NCI-H1436 (cell line): Measurements from ENCODE around the gene MRPL52.
A peak's percentile ranks its signal among the peaks of the same experiment; 100 is the strongest.
"Not testable (repeated sequence)": the region's sequence is repeated elsewhere in the genome, so short reads cannot be mapped to it uniquely, and the experiment has no call there.

Source experiments
- DNase-seq: peaks from one replicate; lab custom pipeline; 2025; lab: John Stamatoyannopoulos, UW

Gene MRPL52

GRCh38 chr14:22829661-22830442 is at the start of gene MRPL52:
TSS of gene MRPL52 (plus strand) at chr14:22829887. CDS start at chr14:22829913, 26 bp downstream.
- DNase-seq = peak; percentile 87

GRCh38 chr14:22780105-22780679 is 49.5 kb upstream of the MRPL52 start:
- no peak for DNase-seq

GRCh38 chr14:22780941-22781300 is 48.8 kb upstream of the MRPL52 start:
- DNase-seq = no peak

GRCh38 chr14:22781301-22781991 is 48.2 kb upstream of the MRPL52 start:
- no peak for DNase-seq

GRCh38 chr14:22786685-22787084 is 43.0 kb upstream of the MRPL52 start:
- DNase-seq = no peak

- no peak for DNase-seq
These were observed 38.4 kb upstream of the MRPL52 start for GRCh38 chr14:22791301-22791700.

GRCh38 chr14:22792158-22792557 is 37.5 kb upstream of the MRPL52 start:
- DNase-seq = no peak

GRCh38 chr14:22793550-22793949 is 36.1 kb upstream of the MRPL52 start:
- not testable (repeated sequence) for DNase-seq

- DNase-seq = no peak
These were observed 35.7 kb upstream of the MRPL52 start for GRCh38 chr14:22793976-22794375.

GRCh38 chr14:22794551-22794951 is 35.1 kb upstream of the MRPL52 start:
- DNase-seq = no peak

- DNase-seq = no peak
These were observed 33.5 kb upstream of the MRPL52 start for GRCh38 chr14:22796087-22796707.

- DNase-seq = no peak
These were observed 32.4 kb upstream of the MRPL52 start for GRCh38 chr14:22797017-22797917.

GRCh38 chr14:22798528-22798927 is 31.2 kb upstream of the MRPL52 start:
- no peak for DNase-seq

GRCh38 chr14:22800346-22800745 is 29.3 kb upstream of the MRPL52 start:
- DNase-seq = no peak

- no peak for DNase-seq
These were observed 28.0 kb upstream of the MRPL52 start for GRCh38 chr14:22801716-22802115.

GRCh38 chr14:22802860-22803686 is 26.6 kb upstream of the MRPL52 start:
- DNase-seq = no peak

GRCh38 chr14:22803687-22803974 is 26.1 kb upstream of the MRPL52 start:
- DNase-seq = no peak

GRCh38 chr14:22805235-22805634 is 24.5 kb upstream of the MRPL52 start:
- DNase-seq = not testable (repeated sequence)

- no peak for DNase-seq
These were observed 22.1 kb upstream of the MRPL52 start for GRCh38 chr14:22807432-22808087.
